Measurements from ENCODE around the gene RPTOR. TPM values are rescaled to one million over a fixed set of nuclear protein-coding genes. Genes with fewer than 3 reads are reported as not detected.

Gene RPTOR
- total RNA-seq, 2 experiments from 2014 or later, result 48.1 to 87.8 TPM

- Histone ChIP-seq H3K27ac (ENCODE audit: low read depth, low read length, poor library complexity, severe bottlenecking) (no peak overlapping the region), H3K36me3 (ENCODE audit: insufficient read depth, low read length) (no peaks in the 10 kb centered on the region), H3K4me3 (ENCODE audit: low read depth, low read length, poor library complexity, severe bottlenecking) (no peak overlapping the region), H2AFZ (ENCODE audit: low read length) (no peak overlapping the region), H3K4me2 (ENCODE audit: low read length) (no peak overlapping the region), H3K9me2 (ENCODE audit: insufficient read depth, low read length) (no peaks in the 10 kb centered on the region), H3K9me3 (ENCODE audit: low read length) (no peaks in the 10 kb centered on the region), H3K79me2 (ENCODE audit: insufficient read depth, low read depth, low read length) (no peaks in the 10 kb centered on the region), H4K20me1 (ENCODE audit: insufficient read depth, low read length) (no peaks in the 10 kb centered on the region), H3K4me1 (ENCODE audit: insufficient read depth, low read length, poor library complexity, severe bottlenecking) (peaks cover 12% of the 10 kb centered on the region)
- TF ChIP-seq EZH2phosphoT487 (IDR thresholded peaks at IDR 0.05; ENCODE audit: borderline replicate concordance, low read depth, low read length) (no peak), CTCF (conservative IDR thresholded peaks at IDR 0.05; ENCODE audit: low read length) (no peak)
- no TSS peak for BruUV-seq (replicated peaks)
- DNase-seq (ENCODE audit: low spot score), result no peak
- intact Hi-C loops (cut with micrococcal nuclease; ENCODE audit: unreplicated experiment), result no loop called here
- CTCF ChIA-PET (ENCODE audit: unreplicated experiment), result no interaction called here
- POLR2A ChIA-PET, result no interaction called here
Measured at GRCh38 chr17:80936218-80936617, 391.6 kb downstream of the RPTOR start.

GRCh38 chr17:80936723-80937122 lies 392.1 kb downstream of the RPTOR start:
- Histone ChIP-seq H3K4me1 (ENCODE audit: insufficient read depth, low read length, poor library complexity, severe bottlenecking) (peaks cover 12% of the 10 kb centered on the region), H4K20me1 (ENCODE audit: insufficient read depth, low read length) (no peaks in the 10 kb centered on the region), H3K9me2 (ENCODE audit: insufficient read depth, low read length) (no peaks in the 10 kb centered on the region), H3K4me3 (ENCODE audit: low read depth, low read length, poor library complexity, severe bottlenecking) (no peak overlapping the region), H3K4me2 (ENCODE audit: low read length) (no peak overlapping the region), H3K79me2 (ENCODE audit: insufficient read depth, low read depth, low read length) (no peaks in the 10 kb centered on the region), H3K27ac (ENCODE audit: low read depth, low read length, poor library complexity, severe bottlenecking) (no peak overlapping the region), H2AFZ (ENCODE audit: low read length) (no peak overlapping the region), H3K36me3 (ENCODE audit: insufficient read depth, low read length) (no peaks in the 10 kb centered on the region), H3K9me3 (ENCODE audit: low read length) (no peaks in the 10 kb centered on the region)
- CTCF ChIA-PET (ENCODE audit: unreplicated experiment), result no interaction called here
- intact Hi-C loops (cut with micrococcal nuclease; ENCODE audit: unreplicated experiment), result no loop called here
- BruUV-seq (replicated peaks), result no TSS peak
- POLR2A ChIA-PET, result no interaction called here
- DNase-seq (ENCODE audit: low spot score), result no peak
- TF ChIP-seq EZH2phosphoT487 (IDR thresholded peaks at IDR 0.05; ENCODE audit: borderline replicate concordance, low read depth, low read length) (no peak), CTCF (conservative IDR thresholded peaks at IDR 0.05; ENCODE audit: low read length) (no peak)

GRCh38 chr17:80937462-80938381 lies 393.1 kb downstream of the RPTOR start:
- TF ChIP-seq CTCF (conservative IDR thresholded peaks at IDR 0.05; ENCODE audit: low read length), result no peak
- TF ChIP-seq EZH2phosphoT487 (IDR thresholded peaks at IDR 0.05; ENCODE audit: borderline replicate concordance, low read depth, low read length), result no peak
- Histone ChIP-seq H3K4me1 (ENCODE audit: insufficient read depth, low read length, poor library complexity, severe bottlenecking) (peaks cover 12% of the 10 kb centered on the region), H4K20me1 (ENCODE audit: insufficient read depth, low read length) (no peaks in the 10 kb centered on the region), H3K9me2 (ENCODE audit: insufficient read depth, low read length) (no peaks in the 10 kb centered on the region), H3K27ac (ENCODE audit: low read depth, low read length, poor library complexity, severe bottlenecking) (no peak overlapping the region), H3K4me2 (ENCODE audit: low read length) (no peak overlapping the region), H3K9me3 (ENCODE audit: low read length) (no peaks in the 10 kb centered on the region), H3K36me3 (ENCODE audit: insufficient read depth, low read length) (no peaks in the 10 kb centered on the region), H3K79me2 (ENCODE audit: insufficient read depth, low read depth, low read length) (no peaks in the 10 kb centered on the region), H2AFZ (ENCODE audit: low read length) (no peak overlapping the region), H3K4me3 (ENCODE audit: low read depth, low read length, poor library complexity, severe bottlenecking) (no peak overlapping the region)
- CTCF ChIA-PET (ENCODE audit: unreplicated experiment), result no interaction called here
- POLR2A ChIA-PET, result interaction anchor here (0.9 kb wide), 1 partner anchor 28 kb away, joined by 3 read pairs; no protein-coding TSS in a partner anchor
- no peak for DNase-seq (ENCODE audit: low spot score)
- no TSS peak for BruUV-seq (replicated peaks)
- intact Hi-C loops (cut with micrococcal nuclease; ENCODE audit: unreplicated experiment), result no loop called here

All from OCI-LY7 (cell line).